ENCODE data around the gene BICRA. TPM values are rescaled to one million over a fixed set of nuclear protein-coding genes. Genes with fewer than 3 reads are reported as not detected.
A peak's percentile ranks its signal among the peaks of the same experiment; 100 is the strongest.

The BICRA gene
- total and polyA plus RNA-seq, 2 donors (not counting 1 experiment from before 2014, with no cell fraction given), result 14.1 to 34.7 TPM

GRCh38 chr19:47593860-47594259, 15.1 kb upstream of the BICRA start:
- H4K20me1 ChIP-seq (ENCODE audit: control insufficient read depth, insufficient read depth, low read length, poor library complexity, severe bottlenecking), result no peaks in the 10 kb centered on the region
- TF ChIP-seq EZH2 (IDR thresholded peaks at IDR 0.05; ENCODE audit: borderline replicate concordance, insufficient read depth, low read depth, low read length, poor library complexity, severe bottlenecking) (no peak), CTCF (IDR thresholded peaks at IDR 0.05) (no peak)
- H2AFZ ChIP-seq (ENCODE audit: insufficient read depth, low read depth, low read length, poor library complexity, severe bottlenecking), result no peak overlapping the region
- H3K79me2 ChIP-seq (ENCODE audit: control insufficient read depth, insufficient read depth, low read length), result no peaks in the 10 kb centered on the region
- no peak overlapping the region for H3K4me3 ChIP-seq (ENCODE audit: control extremely low read depth in 1 of 5, extremely low read depth in 1 of 5, insufficient read depth in 1 of 5, low read depth in 2 of 5, low read length in 4 of 5)
- DNase-seq (no peak), ATAC-seq (ENCODE audit: low read depth) (no peak)
- H3K4me1 ChIP-seq (ENCODE audit: control insufficient read depth in 2 of 2, insufficient read depth in 2 of 2, low read length in 2 of 2), result peaks cover 3% of the 10 kb centered on the region in 2 donors
- H3K4me3 Mint-ChIP-seq, result no peak overlapping the region
- WGBS (ENCODE audit: insufficient coverage), result 88% methylated on average over 3 of the region's 6 CpGs
- H3K27me3 Mint-ChIP-seq, result peaks cover 36% of the 10 kb centered on the region
- intact Hi-C loops (cut with micrococcal nuclease), result no loop called here
- ChIA-PET CTCF (interaction anchor here (0.8 to 1.2 kb wide), 2 partner anchors 10 to 78 kb away, joined by 3 to 4 read pairs; partner anchors contain the start of gene NAPA), POLR2A (interaction anchor here (0.6 kb wide), 2 partner anchors 30 to 455 kb away, joined by 3 to 5 read pairs; no protein-coding TSS in a partner anchor)
- H3K36me3 ChIP-seq (replicated peaks in 1 of 2; ENCODE audit: control extremely low read depth in 1 of 2, control insufficient read depth in 1 of 2, extremely low read depth in 1 of 2, insufficient read depth in 2 of 2, low read length in 1 of 2), result no peaks in the 10 kb centered on the region
- H3K27me3 ChIP-seq (replicated peaks in 1 of 4; ENCODE audit: control extremely low read depth in 1 of 4, control insufficient read depth in 3 of 4, insufficient read depth in 4 of 4, low read length in 3 of 4), result peaks cover 0 to 17% (median under 1%) of the 10 kb centered on the region in 4 experiments
- H3K4me1 Mint-ChIP-seq, result peaks cover 2% of the 10 kb centered on the region
- peaks cover 2% of the 10 kb centered on the region for H3K9me3 Mint-ChIP-seq (ENCODE audit: insufficient read depth)
- peaks cover 0 to 4% (median 2%) of the 10 kb centered on the region in 3 donors for H3K9me3 ChIP-seq (ENCODE audit: control extremely low read depth in 1 of 3, control insufficient read depth in 2 of 3, insufficient read depth in 1 of 3, low read length in 2 of 3)
- no peak overlapping the region for H3K9ac ChIP-seq (ENCODE audit: low read length)
- H3K27ac Mint-ChIP-seq, result peak overlapping the region; percentile 26
- H3K27ac ChIP-seq (ENCODE audit: low read length in 2 of 2), result no peak overlapping the region
- H3K4me2 ChIP-seq (replicated peaks; ENCODE audit: low read depth, low read length, poor library complexity, severe bottlenecking), result no peak overlapping the region

GRCh38 chr19:47595944-47596343, 13.0 kb upstream of the BICRA start:
- Mint-ChIP-seq H3K4me3 (no peak overlapping the region), H3K9me3 (ENCODE audit: insufficient read depth) (no peaks in the 10 kb centered on the region), H3K27me3 (peaks cover 33% of the 10 kb centered on the region), H3K27ac (no peak overlapping the region), H3K4me1 (peaks cover 11% of the 10 kb centered on the region)
- peaks cover 11 to 15% of the 10 kb centered on the region in 2 donors for H3K4me1 ChIP-seq (ENCODE audit: control insufficient read depth in 2 of 2, insufficient read depth in 2 of 2, low read length in 2 of 2)
- no peak overlapping the region for H3K4me2 ChIP-seq (replicated peaks; ENCODE audit: low read depth, low read length, poor library complexity, severe bottlenecking)
- no peaks in the 10 kb centered on the region for H3K36me3 ChIP-seq (replicated peaks in 1 of 2; ENCODE audit: control extremely low read depth in 1 of 2, control insufficient read depth in 1 of 2, extremely low read depth in 1 of 2, insufficient read depth in 2 of 2, low read length in 1 of 2)
- ATAC-seq (ENCODE audit: low read depth) (no peak), DNase-seq (no peak)
- H3K4me3 ChIP-seq (ENCODE audit: control extremely low read depth in 1 of 5, extremely low read depth in 1 of 5, insufficient read depth in 1 of 5, low read depth in 2 of 5, low read length in 4 of 5), result no peak overlapping the region
- H3K79me2 ChIP-seq (ENCODE audit: control insufficient read depth, insufficient read depth, low read length), result no peaks in the 10 kb centered on the region
- H4K20me1 ChIP-seq (ENCODE audit: control insufficient read depth, insufficient read depth, low read length, poor library complexity, severe bottlenecking), result no peaks in the 10 kb centered on the region
- H2AFZ ChIP-seq (ENCODE audit: insufficient read depth, low read depth, low read length, poor library complexity, severe bottlenecking), result no peak overlapping the region
- no peak overlapping the region for H3K9ac ChIP-seq (ENCODE audit: low read length)
- POLR2A ChIA-PET, result no interaction called here
- H3K9me3 ChIP-seq (ENCODE audit: control extremely low read depth in 1 of 3, control insufficient read depth in 2 of 3, insufficient read depth in 1 of 3, low read length in 2 of 3), result peaks cover 0 to 6% (median 0%) of the 10 kb centered on the region in 3 donors
- intact Hi-C loops (cut with micrococcal nuclease), result no loop called here
- no peak overlapping the region for H3K27ac ChIP-seq (ENCODE audit: low read length in 2 of 2)
- TF ChIP-seq CTCF (IDR thresholded peaks at IDR 0.05), result no peak
- no peak for TF ChIP-seq EZH2 (IDR thresholded peaks at IDR 0.05; ENCODE audit: borderline replicate concordance, insufficient read depth, low read depth, low read length, poor library complexity, severe bottlenecking)
- CTCF ChIA-PET, result interaction anchor here (0.6 kb wide), 1 partner anchor 339 kb away, joined by 3 read pairs; no protein-coding TSS in a partner anchor
- peaks cover 0 to 24% (median 3%) of the 10 kb centered on the region in 4 experiments for H3K27me3 ChIP-seq (replicated peaks in 1 of 4; ENCODE audit: control extremely low read depth in 1 of 4, control insufficient read depth in 3 of 4, insufficient read depth in 4 of 4, low read length in 3 of 4)
- 81% methylated on average over 5 of the region's 6 CpGs for WGBS (ENCODE audit: insufficient coverage)
